GM21737 (cell line): ENCODE measurements around the gene ARHGAP26.

ENCODE experiments used
- ATAC-seq: cut with Tn5 transposase; IDR thresholded peaks from one replicate; pipeline ENCODE4 v1.9.1; 2021; ENCODE audit warnings: mild to moderate bottlenecking, moderate library complexity; ENCODE audit not compliant: unreplicated experiment

Gene ARHGAP26

GRCh38 chr5:142810743-142811290 is 40.6 kb downstream of the ARHGAP26 start:
- ATAC-seq: no peak

DNA sequence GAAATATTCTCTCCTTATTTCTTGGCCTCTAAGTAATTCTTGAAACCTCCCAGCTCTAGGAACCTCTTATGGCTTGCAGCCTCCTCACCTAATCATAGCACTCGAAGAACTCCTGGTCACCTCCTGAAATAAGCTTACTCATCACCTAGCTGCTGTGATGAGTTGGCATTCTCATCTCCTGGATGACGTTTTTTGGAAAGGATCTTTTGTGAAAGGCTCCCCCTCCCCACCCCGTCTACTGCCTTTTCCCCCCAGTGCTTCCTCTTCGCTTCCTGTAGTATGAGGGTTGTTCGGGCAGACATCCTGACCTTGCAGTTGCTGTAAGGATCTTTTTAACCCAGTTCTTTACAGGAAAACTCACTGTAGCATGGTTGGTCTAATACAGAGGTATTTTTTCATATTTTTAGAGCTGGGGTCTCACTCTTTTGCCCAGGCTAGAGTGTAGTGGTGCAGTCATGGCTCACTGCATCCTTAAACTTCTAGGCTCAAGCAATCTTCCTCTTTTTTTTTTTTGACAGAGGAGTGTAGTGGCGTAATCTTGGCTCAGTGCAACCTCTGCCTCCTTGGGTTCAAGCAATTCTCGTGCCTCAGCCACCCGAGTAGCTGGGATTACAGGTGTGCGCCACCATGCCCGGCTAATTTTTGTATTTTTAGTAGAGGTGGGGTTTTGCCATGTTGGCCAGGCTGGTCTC is 41.8 kb downstream of the ARHGAP26 start:
- ATAC-seq: no peak

DNA sequence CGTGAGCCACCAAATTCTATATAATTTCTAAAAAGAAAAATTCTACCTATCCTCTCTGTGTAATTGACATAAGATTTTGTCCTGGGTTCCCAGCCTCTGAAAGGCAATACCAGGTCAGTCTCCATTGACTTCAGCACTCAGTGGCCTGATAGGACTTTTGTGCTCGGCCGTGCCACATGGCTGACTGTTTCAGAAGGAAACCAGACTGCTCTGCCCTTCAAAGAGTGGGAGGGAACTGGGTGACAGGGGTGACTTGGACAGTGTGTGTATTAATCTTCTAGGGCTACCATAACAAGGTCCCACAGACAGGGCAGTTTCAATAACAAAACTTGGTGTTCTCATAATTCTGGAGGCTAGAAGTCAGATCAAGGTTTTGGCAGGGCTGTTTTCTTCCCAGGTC is 43.0 kb downstream of the ARHGAP26 start:
- ATAC-seq: no peak

- no peak for ATAC-seq
Observed at GRCh38 chr5:142814122-142814521, 43.9 kb downstream of the ARHGAP26 start.

DNA sequence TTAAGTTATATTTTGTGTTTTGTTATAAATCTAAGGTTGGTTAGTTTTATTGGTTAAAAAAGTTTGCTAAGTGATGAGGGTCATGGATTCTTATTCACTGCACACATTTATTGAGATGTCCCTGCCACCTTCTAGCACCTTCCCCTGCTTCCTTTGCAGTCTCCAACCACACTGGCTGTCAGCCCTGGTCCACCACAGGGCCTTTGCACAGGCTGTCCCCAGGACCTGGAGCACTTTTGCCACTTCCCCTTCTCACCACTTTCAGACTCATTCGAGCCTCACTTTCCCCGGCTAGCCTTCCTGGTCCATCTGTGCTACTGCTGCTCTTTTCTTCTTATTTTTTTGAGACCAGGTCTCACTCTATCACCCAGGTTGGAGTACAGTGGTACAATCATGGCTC is 45.3 kb downstream of the ARHGAP26 start:
- no peak for ATAC-seq

- no peak for ATAC-seq
Observed at GRCh38 chr5:142816531-142817430, 46.6 kb downstream of the ARHGAP26 start.

- no peak for ATAC-seq
Observed at GRCh38 chr5:142817949-142818431, 47.8 kb downstream of the ARHGAP26 start.

- no peak for ATAC-seq
Observed at GRCh38 chr5:142819292-142819691, 49.1 kb downstream of the ARHGAP26 start.

DNA sequence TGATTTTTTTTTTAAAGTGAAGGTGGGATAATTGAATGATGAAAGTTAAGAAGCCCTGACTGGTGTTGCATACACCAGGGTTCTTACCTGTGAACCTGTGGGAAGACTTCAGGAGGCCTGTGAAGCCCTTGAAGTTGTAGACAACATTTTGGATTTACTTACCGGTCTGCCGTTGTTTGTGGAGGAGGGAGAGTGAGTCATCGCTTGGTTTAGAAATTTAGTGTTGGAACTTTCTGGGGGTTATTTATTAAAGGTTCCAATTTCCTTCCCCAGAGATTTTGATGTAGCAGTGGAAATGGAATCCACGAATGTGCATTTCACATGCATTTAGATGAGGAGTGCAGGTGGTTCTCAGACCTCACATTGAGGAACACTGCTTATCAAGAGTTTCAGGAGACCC is 49.6 kb downstream of the ARHGAP26 start:
- ATAC-seq: no peak

GRCh38 chr5:142820447-142820846 is 50.3 kb downstream of the ARHGAP26 start:
- ATAC-seq: no peak

GRCh38 chr5:142821034-142821732 is 51.0 kb downstream of the ARHGAP26 start:
- ATAC-seq: no peak

- peak; percentile 62 for ATAC-seq
Observed at GRCh38 chr5:142821733-142822487, 51.7 kb downstream of the ARHGAP26 start.

DNA sequence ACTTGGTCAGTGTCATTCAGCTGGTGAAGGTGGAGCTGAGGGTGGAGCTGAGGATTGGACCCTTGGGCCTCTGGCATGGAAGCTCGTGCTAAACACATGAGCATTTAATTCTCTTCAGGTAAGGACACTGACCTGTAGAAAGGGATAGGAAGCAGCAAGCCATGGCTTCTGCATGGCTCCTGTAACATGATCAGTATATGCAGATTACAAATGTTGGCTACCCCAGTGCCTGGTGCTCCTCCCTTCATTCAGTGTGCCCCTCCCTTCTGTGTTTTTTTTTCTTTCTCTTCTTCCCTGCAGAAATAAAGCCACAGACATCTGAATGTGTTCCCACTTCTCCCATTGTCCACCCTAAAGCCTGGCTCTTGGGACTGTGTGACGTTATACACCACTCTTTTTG is 52.9 kb downstream of the ARHGAP26 start:
- no peak for ATAC-seq

DNA sequence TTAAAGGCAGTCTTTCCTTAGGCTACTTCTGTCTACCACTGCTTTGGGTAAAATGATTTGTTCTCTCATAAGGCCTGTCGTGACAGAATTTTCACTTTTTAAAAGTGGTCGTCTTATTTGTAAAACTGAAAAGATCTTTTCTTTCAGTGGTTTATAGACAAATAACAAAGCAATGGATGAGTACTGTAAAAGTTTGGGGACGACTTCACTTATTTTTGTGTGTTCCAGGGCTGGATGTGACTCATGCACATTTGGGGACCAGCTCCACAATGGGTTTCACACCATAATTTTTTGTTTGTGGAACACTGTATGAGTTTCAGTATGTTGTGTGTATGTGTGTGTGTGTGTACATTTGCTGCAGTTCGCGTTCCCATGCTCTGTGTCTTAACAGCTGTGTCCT is 53.6 kb downstream of the ARHGAP26 start:
- ATAC-seq: no peak

DNA sequence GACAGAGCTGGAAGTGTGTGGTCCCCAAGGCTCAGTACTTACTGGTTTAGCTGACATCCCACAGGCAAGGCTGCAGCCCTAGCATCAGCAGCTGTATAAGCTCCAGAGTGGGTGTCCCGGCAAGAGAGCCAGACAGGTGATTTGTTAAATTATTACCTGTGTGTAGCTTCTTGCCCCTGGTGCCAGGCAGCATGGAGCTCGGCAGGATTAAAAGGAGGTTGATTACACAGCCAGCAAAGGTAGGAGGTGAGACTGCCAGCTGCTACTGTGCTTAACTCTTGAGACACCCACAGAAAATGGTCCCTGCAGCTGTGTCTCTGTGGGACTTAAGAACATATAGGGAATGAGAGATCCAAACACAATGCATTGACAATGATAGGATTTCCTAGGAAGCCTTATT is 54.2 kb downstream of the ARHGAP26 start:
- ATAC-seq: no peak

GRCh38 chr5:142825378-142826089 is 55.4 kb downstream of the ARHGAP26 start:
- no peak for ATAC-seq

- no peak for ATAC-seq
Observed at GRCh38 chr5:142826093-142826492, 55.9 kb downstream of the ARHGAP26 start.

GRCh38 chr5:142826741-142827492 is 56.7 kb downstream of the ARHGAP26 start:
- ATAC-seq: no peak

DNA sequence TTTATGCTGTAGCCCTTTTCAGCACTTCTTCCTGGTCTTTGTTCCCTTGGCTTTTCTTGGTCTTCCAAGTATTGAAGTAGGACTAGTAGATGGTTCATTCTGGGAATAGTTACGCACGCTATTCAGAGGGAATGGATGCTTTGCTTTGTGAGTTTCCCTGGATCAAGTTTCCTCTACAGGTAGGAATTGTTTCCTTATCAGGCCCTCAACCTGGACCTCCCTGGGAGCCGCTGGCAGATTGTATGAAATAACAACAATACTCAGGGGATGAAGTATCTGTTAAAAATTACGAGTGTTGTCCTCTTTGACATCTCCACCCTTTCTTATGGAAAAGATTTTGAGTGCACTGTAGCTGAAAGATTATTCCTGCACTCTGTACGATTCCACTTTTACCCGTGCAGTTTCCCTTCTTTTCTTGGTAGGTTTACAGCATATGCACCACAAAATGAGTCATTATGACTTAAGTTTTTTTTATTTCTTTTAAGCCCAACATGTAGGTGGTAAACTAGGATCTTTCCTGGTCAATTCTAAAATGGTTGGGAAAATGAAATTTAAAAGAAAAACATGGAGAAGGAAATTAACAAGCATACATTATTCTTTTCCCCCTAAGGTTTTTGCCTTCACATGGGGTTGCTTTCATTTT is 57.9 kb downstream of the ARHGAP26 start:
- no peak for ATAC-seq
